GM12874 (cell line): ENCODE measurements around the gene SCUBE2.

ENCODE experiments used
- CTCF ChIP-seq: IDR thresholded peaks from 2 replicates; pipeline ENCODE4 v1.5.1; 2011; ENCODE audit warnings: low read depth, mild to moderate bottlenecking, control low read depth, low read length, moderate library complexity; ENCODE audit not compliant: insufficient read depth

Gene SCUBE2

GRCh38 chr11:9008011-9008550 is 83.3 kb downstream of the SCUBE2 start:
- TF ChIP-seq CTCF, result no peak

- no peak for TF ChIP-seq CTCF
Observed at GRCh38 chr11:9005087-9005486, 86.3 kb downstream of the SCUBE2 start.

GRCh38 chr11:9004183-9004926 is 87.0 kb downstream of the SCUBE2 start:
- no peak for TF ChIP-seq CTCF

GRCh38 chr11:9003573-9004182 is 87.7 kb downstream of the SCUBE2 start, which contains the start of gene NRIP3:
Gene NRIP3 (minus strand): TSS chr11:9004001. CDS start chr11:9003935, 66 bp downstream.
- TF ChIP-seq CTCF, result no peak

GRCh38 chr11:9002920-9003572 is 88.4 kb downstream of the SCUBE2 start:
- TF ChIP-seq CTCF, result no peak

GRCh38 chr11:9001736-9002135 is 89.7 kb downstream of the SCUBE2 start:
- no peak for TF ChIP-seq CTCF

- no peak for TF ChIP-seq CTCF
Observed at GRCh38 chr11:8998017-8998416, 93.4 kb downstream of the SCUBE2 start.
